Astrocyte (in vitro differentiated cells and primary cell): ENCODE results near the gene LRRC2. TPM values are rescaled to one million over a fixed set of nuclear protein-coding genes. Genes with fewer than 3 reads are reported as not detected.
A peak's percentile ranks its signal among the peaks of the same experiment; 100 is the strongest.

Experiments
- DNase-seq: peaks from one replicate; pipeline ENCODE4 v3.0.0-alpha.2; 2010; ENCODE audit warnings: low read depth
- FAIRE-seq: peaks from 2 replicates; lab custom pipeline; 2011; peaks lifted over from hg19 to GRCh38; lab: Jason Lieb, UNC
- H2AFZ ChIP-seq: 2 replicates; pipeline ENCODE4 v1.6.0; 2012; ENCODE audit warnings: low read depth, low read length, inconsistent platforms
- H3K27ac ChIP-seq: 2 replicates; pipeline ENCODE4 v1.5.1; 2011; ENCODE audit warnings: low read depth, low read length, inconsistent platforms
- H3K27me3 ChIP-seq: 2 replicates; pipeline ENCODE4 v1.6.0; 2011; ENCODE audit warnings: low read length, inconsistent platforms; ENCODE audit not compliant: insufficient read depth
- H3K36me3 ChIP-seq: 2 replicates; pipeline ENCODE4 v1.5.1; 2011; ENCODE audit warnings: low read length, inconsistent platforms; ENCODE audit not compliant: insufficient read depth
- H3K4me1 ChIP-seq: 2 replicates; pipeline ENCODE4 v1.5.1; 2011; ENCODE audit warnings: low read length, inconsistent platforms; ENCODE audit not compliant: insufficient read depth
- H3K4me2 ChIP-seq: 2 replicates; pipeline ENCODE4 v1.6.0; 2012; ENCODE audit warnings: low read length, inconsistent platforms
- H3K4me3 ChIP-seq: 2 replicates; pipeline ENCODE4 v1.5.1; 2011; ENCODE audit warnings: low read depth, mild to moderate bottlenecking, low read length, inconsistent platforms; ENCODE audit not compliant: insufficient read depth
- H3K79me2 ChIP-seq: 2 replicates; pipeline ENCODE4 v1.6.0; 2012; ENCODE audit warnings: mild to moderate bottlenecking, low read length, inconsistent platforms; ENCODE audit not compliant: insufficient read depth
- H3K9ac ChIP-seq: 2 replicates; pipeline ENCODE4 v1.6.0; 2012; ENCODE audit warnings: mild to moderate bottlenecking, low read length, inconsistent platforms
- H3K9me3 ChIP-seq: 2 replicates; pipeline ENCODE4 v1.5.1; 2012; ENCODE audit warnings: low read depth, mild to moderate bottlenecking, low read length, inconsistent platforms; ENCODE audit not compliant: insufficient read depth
- H4K20me1 ChIP-seq: 2 replicates; pipeline ENCODE4 v1.6.0; 2012; ENCODE audit warnings: low read length, inconsistent platforms; ENCODE audit not compliant: insufficient read depth
- H3K27ac Mint-ChIP-seq: one replicate; pipeline ENCODE4 v1.8.0; 2021; ENCODE audit warnings: mild to moderate bottlenecking, mixed read lengths; ENCODE audit not compliant: unreplicated experiment
- H3K27me3 Mint-ChIP-seq: one replicate; pipeline ENCODE4 v1.8.0; 2021; ENCODE audit warnings: low read depth, mixed read lengths; ENCODE audit not compliant: unreplicated experiment
- H3K36me3 Mint-ChIP-seq: one replicate; pipeline ENCODE4 v1.8.0; 2021; ENCODE audit warnings: low read depth, mixed read lengths; ENCODE audit not compliant: unreplicated experiment
- H3K4me1 Mint-ChIP-seq: one replicate; pipeline ENCODE4 v1.8.0; 2021; ENCODE audit warnings: low read depth, mixed read lengths; ENCODE audit not compliant: unreplicated experiment
- H3K4me3 Mint-ChIP-seq: one replicate; pipeline ENCODE4 v1.8.0; 2021; ENCODE audit warnings: mild to moderate bottlenecking, moderate library complexity, mixed read lengths; ENCODE audit not compliant: unreplicated experiment
- H3K9me3 Mint-ChIP-seq: one replicate; pipeline ENCODE4 v1.8.0; 2021; ENCODE audit warnings: mild to moderate bottlenecking, mixed read lengths; ENCODE audit not compliant: unreplicated experiment
- EZH2 ChIP-seq: IDR thresholded peaks from 2 replicates; pipeline ENCODE4 v1.6.1; 2012; ENCODE audit warnings: mild to moderate bottlenecking, low read length, inconsistent platforms; ENCODE audit not compliant: insufficient read depth
- total RNA-seq: library from RNA; stranded (reverse); gene quantifications from 2 replicates; pipeline ENCODE4 v1.2.1, GENCODE V29; 2021
- TF ChIP-seq, protein P1 (sequence below): IDR thresholded peaks from 2 replicates; pipeline ENCODE4 v1.5.1; 2011; ENCODE audit warnings: low read depth, mild to moderate bottlenecking, inconsistent platforms, low read length, moderate library complexity; ENCODE audit not compliant: insufficient read depth

Gene LRRC2
- total RNA-seq, 1 donor from 2014 or later = 0.32 TPM

DNA sequence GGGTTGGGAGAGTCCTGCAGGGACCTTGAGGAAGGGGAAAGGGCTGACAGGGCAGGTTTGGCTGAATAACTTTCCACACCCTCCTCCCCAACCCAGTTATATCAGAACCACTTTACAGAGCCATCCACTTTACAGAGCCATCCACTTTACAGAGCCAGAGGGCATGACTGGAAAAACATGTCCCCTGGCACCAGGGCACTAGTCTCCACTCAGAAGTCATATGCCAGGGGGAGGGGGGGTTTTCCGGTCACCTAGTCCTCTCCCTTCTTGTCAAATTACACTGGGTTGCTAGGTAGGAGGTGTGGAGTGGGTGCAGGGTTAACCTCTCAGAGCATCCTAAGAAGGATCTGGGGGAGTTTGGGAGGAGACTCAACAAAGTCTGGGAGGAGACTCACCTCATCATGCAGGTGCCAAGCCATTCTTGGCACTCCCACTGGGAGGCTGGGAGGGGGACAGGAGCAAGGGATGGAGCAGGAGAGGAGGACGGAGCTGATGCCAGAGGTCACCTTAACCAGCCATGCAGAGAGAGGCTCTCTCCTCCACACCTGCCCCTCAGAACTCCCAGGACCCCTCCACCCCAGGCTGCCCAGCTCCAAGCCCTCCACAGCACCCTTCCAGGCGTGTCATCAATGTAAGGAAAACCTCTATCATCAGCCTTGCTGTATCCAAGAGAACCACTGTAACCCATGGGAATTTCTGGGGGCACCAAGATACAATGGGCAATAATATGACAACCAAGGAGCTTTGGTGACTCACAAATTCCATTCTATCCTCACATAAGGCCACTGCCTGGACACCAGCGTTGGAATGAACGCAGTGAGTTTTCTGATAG lies 1.7 kb downstream of the LRRC2 start:
- Histone ChIP-seq H3K4me2 (no peak overlapping the region), H3K27me3 (no peaks in the 10 kb centered on the region), H3K79me2 (no peaks in the 10 kb centered on the region), H4K20me1 (no peaks in the 10 kb centered on the region), H2AFZ (no peak overlapping the region), H3K9ac (no peak overlapping the region), H3K9me3 (no peaks in the 10 kb centered on the region), H3K4me3 (no peak overlapping the region), H3K36me3 (no peaks in the 10 kb centered on the region), H3K4me1 (peaks cover 13% of the 10 kb centered on the region), H3K27ac (no peak overlapping the region)
- DNase-seq = peak; percentile 25
- Mint-ChIP-seq H3K36me3 (peaks cover 6% of the 10 kb centered on the region), H3K9me3 (peaks cover 11% of the 10 kb centered on the region), H3K27ac (no peak overlapping the region), H3K4me3 (no peak overlapping the region), H3K27me3 (peaks cover 2% of the 10 kb centered on the region), H3K4me1 (peaks cover 13% of the 10 kb centered on the region)
- TF ChIP-seq, protein P1, sequence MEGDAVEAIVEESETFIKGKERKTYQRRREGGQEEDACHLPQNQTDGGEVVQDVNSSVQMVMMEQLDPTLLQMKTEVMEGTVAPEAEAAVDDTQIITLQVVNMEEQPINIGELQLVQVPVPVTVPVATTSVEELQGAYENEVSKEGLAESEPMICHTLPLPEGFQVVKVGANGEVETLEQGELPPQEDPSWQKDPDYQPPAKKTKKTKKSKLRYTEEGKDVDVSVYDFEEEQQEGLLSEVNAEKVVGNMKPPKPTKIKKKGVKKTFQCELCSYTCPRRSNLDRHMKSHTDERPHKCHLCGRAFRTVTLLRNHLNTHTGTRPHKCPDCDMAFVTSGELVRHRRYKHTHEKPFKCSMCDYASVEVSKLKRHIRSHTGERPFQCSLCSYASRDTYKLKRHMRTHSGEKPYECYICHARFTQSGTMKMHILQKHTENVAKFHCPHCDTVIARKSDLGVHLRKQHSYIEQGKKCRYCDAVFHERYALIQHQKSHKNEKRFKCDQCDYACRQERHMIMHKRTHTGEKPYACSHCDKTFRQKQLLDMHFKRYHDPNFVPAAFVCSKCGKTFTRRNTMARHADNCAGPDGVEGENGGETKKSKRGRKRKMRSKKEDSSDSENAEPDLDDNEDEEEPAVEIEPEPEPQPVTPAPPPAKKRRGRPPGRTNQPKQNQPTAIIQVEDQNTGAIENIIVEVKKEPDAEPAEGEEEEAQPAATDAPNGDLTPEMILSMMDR = no peak
- no peak for TF ChIP-seq EZH2
- no peak for FAIRE-seq

DNA sequence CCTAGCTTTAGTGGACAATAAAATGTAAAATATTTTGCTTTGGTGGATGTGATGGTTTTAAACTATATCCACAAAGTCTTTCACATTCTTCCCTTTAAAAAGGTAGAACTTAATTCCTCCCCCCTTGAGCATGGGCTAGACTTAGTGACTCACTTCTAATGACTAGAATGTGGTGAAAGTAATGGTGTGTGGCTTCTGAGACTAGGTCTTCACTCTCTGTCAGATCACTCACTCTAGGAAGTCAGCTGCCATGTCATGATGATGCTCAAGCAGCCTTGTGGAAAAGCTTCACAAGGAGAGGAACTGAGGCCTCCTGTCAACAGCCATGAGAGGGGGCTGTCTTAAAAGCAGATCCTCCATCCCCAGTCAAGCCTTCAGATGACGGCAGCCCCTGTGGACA lies 4.2 kb downstream of the LRRC2 start:
- Histone ChIP-seq H3K27ac (no peak overlapping the region), H3K27me3 (no peaks in the 10 kb centered on the region), H3K79me2 (no peaks in the 10 kb centered on the region), H3K9ac (no peak overlapping the region), H4K20me1 (no peaks in the 10 kb centered on the region), H3K9me3 (no peaks in the 10 kb centered on the region), H2AFZ (no peak overlapping the region), H3K4me3 (no peak overlapping the region), H3K36me3 (no peaks in the 10 kb centered on the region), H3K4me1 (peaks cover 27% of the 10 kb centered on the region), H3K4me2 (no peak overlapping the region)
- DNase-seq = no peak
- Mint-ChIP-seq H3K4me3 (no peak overlapping the region), H3K4me1 (peaks cover 34% of the 10 kb centered on the region), H3K27me3 (peaks cover 2% of the 10 kb centered on the region), H3K36me3 (peaks cover 6% of the 10 kb centered on the region), H3K27ac (no peak overlapping the region), H3K9me3 (peaks cover 11% of the 10 kb centered on the region)
- TF ChIP-seq EZH2 = no peak
- TF ChIP-seq, protein P1 = no peak
- no peak for FAIRE-seq

DNA sequence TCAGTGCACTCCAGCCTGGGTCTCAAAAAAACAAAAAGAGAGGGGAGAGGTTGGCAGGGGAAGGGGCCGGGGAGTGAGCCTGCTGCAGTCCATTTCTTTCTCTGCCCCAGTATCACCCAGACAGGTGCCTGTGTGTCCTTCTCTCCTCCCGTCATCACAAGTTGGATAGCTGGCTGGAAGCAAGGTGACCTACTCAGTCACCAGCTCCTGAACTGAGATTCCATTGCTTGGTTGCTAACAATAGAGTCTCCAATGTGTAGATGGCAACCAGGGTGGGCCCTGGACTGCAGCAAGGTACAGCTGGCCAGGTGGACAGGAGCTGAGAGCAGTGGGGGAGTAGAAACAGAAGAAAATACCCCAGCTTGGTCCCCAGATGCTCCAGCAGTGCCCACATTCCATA lies 4.6 kb downstream of the LRRC2 start:
- Histone ChIP-seq H3K79me2 (no peaks in the 10 kb centered on the region), H3K4me2 (no peak overlapping the region), H3K9ac (no peak overlapping the region), H2AFZ (no peak overlapping the region), H4K20me1 (no peaks in the 10 kb centered on the region), H3K36me3 (no peaks in the 10 kb centered on the region), H3K4me1 (peaks cover 27% of the 10 kb centered on the region), H3K4me3 (no peak overlapping the region), H3K27me3 (no peaks in the 10 kb centered on the region), H3K9me3 (no peaks in the 10 kb centered on the region), H3K27ac (no peak overlapping the region)
- TF ChIP-seq EZH2 = no peak
- TF ChIP-seq, protein P1 = no peak
- peaks cover 2% of the 10 kb centered on the region for H3K27me3 Mint-ChIP-seq
- H3K36me3 Mint-ChIP-seq = peaks cover 6% of the 10 kb centered on the region
- H3K27ac Mint-ChIP-seq = no peak overlapping the region
- FAIRE-seq (no peak), DNase-seq (no peak)
- H3K9me3 Mint-ChIP-seq = peaks cover 11% of the 10 kb centered on the region
- peaks cover 37% of the 10 kb centered on the region for H3K4me1 Mint-ChIP-seq
- H3K4me3 Mint-ChIP-seq = no peak overlapping the region
